Bronchial smooth muscle cell (primary cell): ENCODE measurements around the gene PROCA1. TPM values are rescaled to one million over a fixed set of nuclear protein-coding genes. Genes with fewer than 3 reads are reported as not detected.

Experiments
- total RNA-seq: library from RNA; depleted of rRNA; stranded (reverse); fragments of >200 nt; gene quantifications from 2 replicates; pipeline ENCODE4 v1.2.1, GENCODE V29; 2014

Gene PROCA1
- total RNA-seq, result 1.6 and 2.9 TPM in 2 replicates

GRCh38 chr17:28711723-28712031 is at the start of gene PROCA1:
PROCA1 (minus strand) TSS chr17:28711888; CDS start chr17:28711660, 228 bp downstream.

DNA sequence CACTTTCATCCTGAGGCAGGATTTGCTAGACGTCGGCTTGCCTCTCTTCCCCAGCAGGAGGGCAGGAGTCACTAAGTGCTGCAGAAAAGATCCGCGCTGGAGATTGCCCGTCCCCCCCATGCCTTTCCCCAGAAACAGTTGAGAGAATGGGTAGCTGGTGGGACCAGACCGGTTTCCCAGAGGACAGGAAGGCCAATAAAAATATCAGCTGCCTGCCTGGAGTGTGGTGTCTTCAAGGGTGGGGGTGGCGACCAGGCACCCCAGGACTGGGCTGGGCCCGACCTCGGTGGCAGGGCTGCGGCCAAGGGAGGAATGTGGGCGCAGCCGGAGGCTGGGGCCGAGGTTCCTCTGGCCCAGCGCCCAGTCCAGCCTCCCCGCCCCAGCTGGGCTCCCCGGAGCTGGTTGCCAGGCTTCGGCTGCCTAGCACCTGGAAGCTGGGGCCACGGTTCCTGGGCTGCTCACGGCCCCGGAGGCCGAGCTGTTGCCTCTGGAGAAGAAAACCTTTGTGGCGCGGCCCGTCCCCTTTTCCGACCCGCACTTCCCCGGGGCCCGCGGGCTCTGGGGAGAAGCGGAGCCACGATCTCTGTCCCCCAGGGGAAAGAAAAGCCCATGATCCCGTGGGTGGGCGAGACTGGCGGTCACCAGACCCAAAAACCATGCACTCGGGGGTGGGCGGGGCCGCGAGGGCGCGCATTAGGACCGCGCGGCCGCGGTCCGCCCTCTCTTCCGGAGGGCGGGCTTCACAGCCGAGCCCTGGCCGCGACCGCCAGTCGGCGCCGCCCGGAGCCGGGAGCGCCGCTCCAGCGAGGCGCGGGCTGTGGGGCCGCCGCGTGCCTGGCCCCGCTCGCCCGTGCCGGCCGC is 31.8 kb upstream of the PROCA1 start, which contains the start of gene TRAF4:
Gene TRAF4 (plus strand): TSS at position 769 of the 861 bp plus-strand sequence. CDS start 102 bp downstream, outside the sequence.

GRCh38 chr17:28728364-28729200 is 16.9 kb upstream of the PROCA1 start, which contains the start of gene NEK8:
NEK8 (plus strand) TSS chr17:28728788; CDS start chr17:28728814, 26 bp downstream.

GRCh38 chr17:28726226-28726626 is 14.5 kb upstream of the PROCA1 start, which contains the start of gene TLCD1:
TLCD1 (minus strand) TSS chr17:28726233; CDS start chr17:28726097, 136 bp downstream.

DNA sequence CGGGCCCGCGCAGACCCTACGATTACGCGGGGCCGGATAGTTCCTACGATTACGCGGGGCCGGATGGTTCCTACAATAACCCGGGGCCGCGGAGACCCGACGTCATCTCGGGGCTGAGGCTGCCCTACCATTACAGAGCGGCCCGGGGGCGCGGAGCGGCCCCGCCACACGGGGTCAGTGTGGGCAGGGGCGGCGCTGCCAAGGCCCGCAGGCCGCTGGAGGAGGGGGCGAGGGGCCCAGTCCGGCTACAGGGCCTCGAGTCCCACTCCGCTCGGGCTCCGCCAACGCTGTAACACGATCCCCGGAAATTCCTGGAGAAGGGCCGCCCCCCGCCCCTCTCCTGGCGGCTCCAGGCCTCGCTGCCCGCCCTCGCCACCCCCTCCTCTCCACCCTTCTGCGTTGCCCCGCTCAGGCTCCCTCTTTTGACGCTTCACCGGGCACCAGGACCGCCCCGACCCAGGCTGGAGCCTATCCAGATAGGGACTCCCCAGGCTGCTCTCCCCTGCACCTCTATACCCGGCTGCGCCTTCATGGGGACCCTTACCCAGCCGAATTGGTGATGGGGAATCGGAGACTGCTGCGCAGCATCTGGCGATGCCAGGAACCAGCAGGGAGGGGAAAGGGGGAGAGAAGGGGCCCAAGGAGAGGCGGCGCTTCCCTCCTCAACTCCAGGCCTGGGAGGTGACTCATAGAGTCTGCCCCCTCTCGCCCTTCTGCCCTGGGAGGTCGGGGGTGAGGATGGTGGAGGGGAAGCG is 6.1 kb upstream of the PROCA1 start, which contains the start of gene RAB34:
Gene RAB34 (minus strand): TSS at position 291 of the 755 bp plus-strand sequence. CDS start 602 bp downstream, outside the sequence.

GRCh38 chr17:28661635-28662526 is 49.8 kb downstream of the PROCA1 start, which contains the start of the genes SDF2 and SUPT6H:
SDF2 (minus strand) TSS chr17:28661906; CDS start chr17:28661876, 30 bp downstream.
SUPT6H (plus strand) TSS chr17:28662205; CDS start chr17:28673402, 11,197 bp downstream.

Other genes starting within 250 kb of the PROCA1 start
- not detected in 2 replicates for gene SLC13A2, start 238.2 kb downstream of the PROCA1 start, total RNA-seq
- gene FOXN1, start 205.5 kb downstream of the PROCA1 start, total RNA-seq, result not detected in 2 replicates
- gene UNC119, start 159.3 kb downstream of the PROCA1 start, total RNA-seq, result 22.5 and 23.4 TPM in 2 replicates
- gene PIGS, start 140.4 kb downstream of the PROCA1 start, total RNA-seq, result 26.6 and 49.2 TPM in 2 replicates
- 35.7 and 53.3 TPM in 2 replicates for gene ALDOC, start 135.0 kb downstream of the PROCA1 start, total RNA-seq
- 2.6 and 7.1 TPM in 2 replicates for gene SPAG5, start 112.9 kb downstream of the PROCA1 start, total RNA-seq
- gene RSKR, start 97.7 kb downstream of the PROCA1 start, total RNA-seq, result 2.0 and 3.8 TPM in 2 replicates
- gene BLTP2, start 66.7 kb downstream of the PROCA1 start, total RNA-seq, result 110 and 118 TPM in 2 replicates
- 77.9 and 90.4 TPM in 2 replicates for gene SDF2, start 50.0 kb downstream of the PROCA1 start, total RNA-seq
- gene SUPT6H, start 49.7 kb downstream of the PROCA1 start, total RNA-seq, result 40.3 and 53.1 TPM in 2 replicates
- gene RAB34, start 6.0 kb upstream of the PROCA1 start, total RNA-seq, result 150 and 173 TPM in 2 replicates
- gene RPL23A, start 8.1 kb upstream of the PROCA1 start, total RNA-seq, result 733 and 1,314 TPM in 2 replicates
- gene TLCD1, start 14.3 kb upstream of the PROCA1 start, total RNA-seq, result 3.3 and 6.1 TPM in 2 replicates
- 5.0 and 7.2 TPM in 2 replicates for gene NEK8, start 16.9 kb upstream of the PROCA1 start, total RNA-seq
- 23.8 and 26.6 TPM in 2 replicates for gene TRAF4, start 32.1 kb upstream of the PROCA1 start, total RNA-seq
- 1.5 and 1.6 TPM in 2 replicates for gene FAM222B, start 130.9 kb upstream of the PROCA1 start, total RNA-seq
- 11.1 and 12.5 TPM in 2 replicates for gene ERAL1, start 143.1 kb upstream of the PROCA1 start, total RNA-seq
- gene FLOT2, start 185.8 kb upstream of the PROCA1 start, total RNA-seq, result 35.5 and 42.6 TPM in 2 replicates
- gene DHRS13, start 191.2 kb upstream of the PROCA1 start, total RNA-seq, result 2.8 and 4.4 TPM in 2 replicates
- 10.7 and 14.5 TPM in 2 replicates for gene PHF12, start 239.6 kb upstream of the PROCA1 start, total RNA-seq